Sigmoid colon (tissue), 7 donors: ENCODE data around the gene BSDC1. TPM values are rescaled to one million over a fixed set of nuclear protein-coding genes. Genes with fewer than 3 reads are reported as not detected.
A peak's percentile ranks its signal among the peaks of the same experiment; 100 is the strongest.
"Not testable (repeated sequence)": the region's sequence is repeated elsewhere in the genome, so short reads cannot be mapped to it uniquely, and the experiment has no call there.

Source experiments
- DNase-seq: peaks from one replicate; pipeline ENCODE4 v3.0.0-alpha.2; 2019
- H3K27ac ChIP-seq, 4 donors: fragments of 200-600 bp; sonication (generic); one replicate each; pipeline ENCODE4 v1.5.1; 2016 to 2019; ENCODE audit warnings: mild to moderate bottlenecking in 1 of 4
- H3K27me3 ChIP-seq, 3 donors: fragments of 200-600 bp; sonication (generic); one replicate each; pipeline ENCODE4 v1.5.1; 2019; ENCODE audit warnings: mild to moderate bottlenecking in 1 of 3
- H3K36me3 ChIP-seq, 4 donors: fragments of 200-600 bp; sonication (generic); one replicate each; pipeline ENCODE4 v1.5.1; 2016 to 2019
- H3K4me1 ChIP-seq, 4 donors: fragments of 200-600 bp; sonication (generic); one replicate each; pipeline ENCODE4 v1.5.1; 2017 to 2019
- H3K4me3 ChIP-seq, 4 donors: fragments of 200-600 bp; sonication (generic); one replicate each; pipeline ENCODE4 v1.5.1; 2017 to 2019; ENCODE audit warnings: mild to moderate bottlenecking in 2 of 4, moderate library complexity in 1 of 4
- H3K9me3 ChIP-seq, 4 donors: fragments of 200-600 bp in 3 of 4; sonication (generic) in 3 of 4; one replicate each; pipeline versions ENCODE4 v1.5.1 to v1.6.1; 2013 to 2019
- EP300 ChIP-seq, 4 donors: sonication (generic); formaldehyde crosslinking; IDR thresholded peaks; one replicate each; pipeline ENCODE4 v1.6.1; 2017; ENCODE audit warnings: antibody characterized with exemption in 4 of 4
- POLR2A ChIP-seq, 2 donors: fragments of 450-650 bp; IDR thresholded peaks; one replicate each; pipeline ENCODE4 v1.6.1; 2016; ENCODE audit warnings: antibody characterized with exemption in 2 of 2, mild to moderate bottlenecking in 2 of 2, moderate library complexity in 2 of 2
- POLR2AphosphoS5 ChIP-seq, 4 donors: sonication (generic); formaldehyde crosslinking; IDR thresholded peaks; one replicate each; pipeline ENCODE4 v1.6.1; 2017; ENCODE audit warnings: antibody characterized with exemption in 4 of 4
- WGBS, 2 donors: extraction: QIAGEN DNeasy Blood & Tissue Kit; methylation state at CpG; one replicate each; pipeline ENCODE4 v1.1.7; 2013; 5-methylcytosine and 5-hydroxymethylcytosine counted together
- intact Hi-C: fragments of 100-400 bp; cut with DNase I; formaldehyde crosslinking; loops from one replicate; pipeline ENCODE4 v1.15.1; 2023
- polyA plus RNA-seq, 3 donors: library from polyadenylated mRNA; stranded (reverse); fragments of 200-250 nt; gene quantifications; one replicate each; pipeline ENCODE4 v1.2.3, GENCODE V29; 2013
- total RNA-seq, 4 donors: library from RNA; depleted of rRNA; stranded (reverse); fragments of >200 nt; gene quantifications; one replicate each; pipeline ENCODE4 v1.1.0, GENCODE V29; 2016
- TF ChIP-seq, protein P1 (sequence below), 4 experiments: fragments of 450-650 bp in 3 of 4; fragments of 200-600 bp in 1 of 4; IDR thresholded peaks; one replicate each; pipeline ENCODE4 v1.5.1; 2016 to 2019; ENCODE audit warnings: antibody characterized with exemption in 4 of 4, mild to moderate bottlenecking in 3 of 4, moderate library complexity in 2 of 4
- donor health status: healthy with polysubstance abuse.
- donor health status: Bipolar disorder and iron deficiency.
- donor health status: healthy.

BSDC1 gene, protein sequence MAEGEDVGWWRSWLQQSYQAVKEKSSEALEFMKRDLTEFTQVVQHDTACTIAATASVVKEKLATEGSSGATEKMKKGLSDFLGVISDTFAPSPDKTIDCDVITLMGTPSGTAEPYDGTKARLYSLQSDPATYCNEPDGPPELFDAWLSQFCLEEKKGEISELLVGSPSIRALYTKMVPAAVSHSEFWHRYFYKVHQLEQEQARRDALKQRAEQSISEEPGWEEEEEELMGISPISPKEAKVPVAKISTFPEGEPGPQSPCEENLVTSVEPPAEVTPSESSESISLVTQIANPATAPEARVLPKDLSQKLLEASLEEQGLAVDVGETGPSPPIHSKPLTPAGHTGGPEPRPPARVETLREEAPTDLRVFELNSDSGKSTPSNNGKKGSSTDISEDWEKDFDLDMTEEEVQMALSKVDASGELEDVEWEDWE
- total RNA-seq: 10 to 100 TPM; 52.8 to 76.7 (median 62.1) TPM
- polyA plus RNA-seq: 10 to 100 TPM; 46.2 to 52.0 (median 50.7) TPM

DNA sequence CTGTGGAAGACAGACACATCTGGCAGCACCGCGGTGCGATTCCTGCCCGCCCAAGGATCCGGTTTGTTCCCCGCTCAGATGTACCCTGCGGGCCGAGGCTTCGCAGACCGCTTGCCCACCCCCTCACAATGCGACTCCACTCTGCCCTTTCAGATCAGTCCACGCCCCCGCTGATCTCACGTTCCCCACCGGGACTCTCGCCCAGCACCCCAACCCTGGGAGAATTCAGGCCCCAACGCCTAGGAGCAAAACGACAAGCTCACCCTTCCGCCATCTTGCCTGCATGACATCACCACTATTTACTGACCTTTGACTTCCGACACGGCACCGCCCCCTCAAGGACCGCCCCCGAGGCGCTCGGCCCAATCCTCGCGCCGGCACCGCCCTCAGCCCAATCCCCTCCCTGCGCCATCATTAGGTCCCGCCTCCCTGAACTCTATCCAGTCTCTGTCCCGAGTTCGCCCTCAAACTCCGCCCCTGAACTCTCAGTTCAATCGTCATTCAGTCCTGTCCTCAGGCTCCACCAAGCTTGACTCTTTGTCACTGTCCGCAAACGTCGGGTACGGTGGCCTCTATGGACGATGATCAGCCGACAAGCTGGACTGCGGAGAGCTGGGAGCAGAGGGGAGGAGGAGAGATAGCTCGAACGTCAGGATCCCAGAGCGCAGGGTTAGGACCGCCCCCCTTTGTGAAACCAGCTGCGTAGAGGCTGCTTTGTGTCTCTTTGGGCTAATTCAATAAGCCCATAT lies at the start of gene BSDC1:
TSS of gene BSDC1 (minus strand) at position 301 of the 749 bp plus-strand sequence. CDS start at position 274, 27 bp downstream.
- H3K9me3 ChIP-seq: no peaks in the 10 kb centered on the region
- H3K4me3 ChIP-seq: peak within 1 kb of the TSS; percentile 81 to 94 (median 88)
- TF ChIP-seq POLR2AphosphoS5 (IDR thresholded peaks at IDR 0.05) (peak; percentile 98 to 99 (median 98)), EP300 (IDR thresholded peaks at IDR 0.05) (no peak), POLR2A (IDR thresholded peaks at IDR 0.05) (peak; percentile 88 to 89)
- TF ChIP-seq, protein P1, sequence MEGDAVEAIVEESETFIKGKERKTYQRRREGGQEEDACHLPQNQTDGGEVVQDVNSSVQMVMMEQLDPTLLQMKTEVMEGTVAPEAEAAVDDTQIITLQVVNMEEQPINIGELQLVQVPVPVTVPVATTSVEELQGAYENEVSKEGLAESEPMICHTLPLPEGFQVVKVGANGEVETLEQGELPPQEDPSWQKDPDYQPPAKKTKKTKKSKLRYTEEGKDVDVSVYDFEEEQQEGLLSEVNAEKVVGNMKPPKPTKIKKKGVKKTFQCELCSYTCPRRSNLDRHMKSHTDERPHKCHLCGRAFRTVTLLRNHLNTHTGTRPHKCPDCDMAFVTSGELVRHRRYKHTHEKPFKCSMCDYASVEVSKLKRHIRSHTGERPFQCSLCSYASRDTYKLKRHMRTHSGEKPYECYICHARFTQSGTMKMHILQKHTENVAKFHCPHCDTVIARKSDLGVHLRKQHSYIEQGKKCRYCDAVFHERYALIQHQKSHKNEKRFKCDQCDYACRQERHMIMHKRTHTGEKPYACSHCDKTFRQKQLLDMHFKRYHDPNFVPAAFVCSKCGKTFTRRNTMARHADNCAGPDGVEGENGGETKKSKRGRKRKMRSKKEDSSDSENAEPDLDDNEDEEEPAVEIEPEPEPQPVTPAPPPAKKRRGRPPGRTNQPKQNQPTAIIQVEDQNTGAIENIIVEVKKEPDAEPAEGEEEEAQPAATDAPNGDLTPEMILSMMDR (IDR thresholded peaks at IDR 0.05): no peak
- peak; percentile 99 for DNase-seq
- H3K27ac ChIP-seq: peak within 1 kb of the TSS; percentile 92 to 95 (median 94)
- H3K4me1 ChIP-seq: peaks cover 0 to 42% (median 28%) of the 10 kb centered on the region in 4 donors
- peaks cover 2 to 37% (median 5%) of the 10 kb centered on the region in 4 donors for H3K36me3 ChIP-seq
- WGBS, 2 donors: 0 to 1% methylated on average over 48 of the region's 48 CpGs
- intact Hi-C loops: loop anchor here (5.0 kb wide), 3 partner anchors 42 to 187 kb away; partner anchors contain the start of genes DCDC2B, IQCC and MARCKSL1
- no peaks in the 10 kb centered on the region for H3K27me3 ChIP-seq

DNA sequence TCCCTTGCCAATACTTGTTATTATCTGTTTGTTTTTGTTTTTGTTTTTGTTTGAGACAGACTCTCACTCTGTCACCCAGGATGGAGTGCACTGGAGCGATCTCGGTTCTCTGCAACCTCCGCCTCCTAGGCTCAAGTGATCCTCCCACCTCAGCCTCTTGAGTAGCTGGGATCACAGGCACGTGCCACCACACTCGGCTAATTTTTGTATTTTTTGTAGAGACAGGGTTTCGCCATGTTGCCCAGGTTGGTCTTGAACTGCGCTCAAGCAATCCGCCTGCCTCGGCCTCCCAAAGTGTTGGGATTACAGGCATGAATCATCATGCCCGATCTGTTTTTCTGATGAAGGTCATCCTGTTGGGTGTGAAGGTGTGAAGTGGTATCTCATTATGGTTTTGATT lies 47.2 kb upstream of the BSDC1 start:
- H3K9me3 ChIP-seq, H3K36me3 ChIP-seq, DNase-seq, H3K27me3 ChIP-seq, H3K27ac ChIP-seq, H3K4me1 ChIP-seq, H3K4me3 ChIP-seq: not testable (repeated sequence)
- 94 to 96% methylated on average over 10 of the region's 10 CpGs for WGBS, 2 donors
- intact Hi-C loops: loop anchor here (10.0 kb wide), 1 partner anchor 173 kb away; no protein-coding TSS in a partner anchor

DNA sequence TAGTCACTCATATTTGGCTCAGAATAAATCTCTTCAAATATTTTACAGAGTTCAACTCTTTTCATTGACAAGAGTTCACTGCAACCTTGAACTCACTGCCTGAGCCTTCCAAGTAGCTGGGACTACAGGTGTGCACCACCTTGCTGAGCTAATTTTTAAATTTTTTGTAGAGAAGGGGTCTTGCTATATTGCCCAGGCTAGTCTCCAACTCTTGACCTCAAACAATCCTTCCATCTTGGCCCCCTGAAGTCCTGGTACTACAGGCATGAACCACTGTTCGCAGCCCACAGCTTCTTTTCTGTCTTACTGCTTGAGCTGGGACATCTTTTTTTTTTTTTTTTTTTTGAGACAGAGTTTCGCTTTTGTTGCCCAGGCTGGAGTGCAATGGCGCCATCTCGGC lies 44.5 kb upstream of the BSDC1 start:
- WGBS, 2 donors: 83 to 95% methylated on average over 4 of the region's 4 CpGs
- H3K9me3 ChIP-seq, H3K4me1 ChIP-seq, H3K36me3 ChIP-seq, DNase-seq, intact Hi-C loops, H3K4me3 ChIP-seq, H3K27ac ChIP-seq, H3K27me3 ChIP-seq: not testable (repeated sequence)

- H3K4me3 ChIP-seq: no peak overlapping the region
- no peaks in the 10 kb centered on the region for H3K4me1 ChIP-seq
- H3K27ac ChIP-seq: no peak overlapping the region
- intact Hi-C loops: no loop called here
- no peak for DNase-seq
- 27 to 56% methylated on average over 1 of the region's 1 CpG for WGBS, 2 donors
- H3K36me3 ChIP-seq: no peaks in the 10 kb centered on the region
- TF ChIP-seq POLR2AphosphoS5 (IDR thresholded peaks at IDR 0.05): no peak
- no peak for TF ChIP-seq POLR2A (IDR thresholded peaks at IDR 0.05)
- no peak for TF ChIP-seq EP300 (IDR thresholded peaks at IDR 0.05)
- TF ChIP-seq, protein P1 (IDR thresholded peaks at IDR 0.05): no peak
- H3K27me3 ChIP-seq: no peaks in the 10 kb centered on the region
- no peaks in the 10 kb centered on the region for H3K9me3 ChIP-seq
Measured at GRCh38 chr1:32438136-32438535, 43.9 kb upstream of the BSDC1 start.

DNA sequence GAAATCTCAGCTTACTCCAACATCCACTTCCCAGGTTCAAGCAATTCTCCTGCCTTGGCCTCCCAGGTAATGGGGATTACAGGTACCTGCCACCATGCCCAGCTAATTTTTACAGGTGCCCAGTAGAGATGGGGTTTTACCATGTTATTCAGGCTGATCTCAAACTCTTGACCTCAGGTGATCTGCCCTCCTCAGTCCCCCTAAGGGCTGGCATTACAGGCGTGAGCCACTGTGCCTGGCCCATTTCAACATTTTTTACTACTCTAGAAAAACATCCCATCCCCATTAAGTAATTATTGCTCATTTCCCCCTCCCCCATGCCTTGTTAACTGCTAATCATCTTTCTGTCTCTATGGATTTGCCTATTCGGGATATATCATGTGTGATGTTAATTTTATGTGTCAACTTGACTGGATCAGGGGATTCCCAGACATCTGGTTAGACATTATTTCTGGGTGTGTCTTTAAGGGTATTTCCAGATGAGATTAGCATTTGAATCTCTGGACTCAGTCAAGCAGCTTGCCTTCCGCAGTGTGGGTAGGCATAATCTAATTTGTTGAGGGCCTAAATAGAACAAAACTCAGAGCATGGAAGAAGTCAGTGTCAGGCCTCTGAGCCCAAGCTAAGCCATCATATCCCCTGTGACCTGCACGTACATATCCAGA lies 37.6 kb upstream of the BSDC1 start:
- Histone ChIP-seq H3K9me3 (no peaks in the 10 kb centered on the region), H3K27ac (no peak overlapping the region), H3K27me3 (peaks cover 0 to 7% (median 2%) of the 10 kb centered on the region in 3 donors), H3K4me3 (no peak overlapping the region), H3K36me3 (no peaks in the 10 kb centered on the region), H3K4me1 (peaks cover 0 to 3% (median 2%) of the 10 kb centered on the region in 4 donors)
- TF ChIP-seq POLR2A (IDR thresholded peaks at IDR 0.05): no peak
- no peak for TF ChIP-seq POLR2AphosphoS5 (IDR thresholded peaks at IDR 0.05)
- no peak for TF ChIP-seq EP300 (IDR thresholded peaks at IDR 0.05)
- TF ChIP-seq, protein P1 (IDR thresholded peaks at IDR 0.05): no peak
- 52 to 60% methylated on average over 4 of the region's 4 CpGs for WGBS, 2 donors
- intact Hi-C loops: no loop called here
- no peak for DNase-seq
